Spleen (tissue), 11 donors: ENCODE results near the gene BIRC5. TPM values are rescaled to one million over a fixed set of nuclear protein-coding genes. Genes with fewer than 3 reads are reported as not detected.
A peak's percentile ranks its signal among the peaks of the same experiment; 100 is the strongest.

Experiments
- DNase-seq: peaks from one replicate; pipeline ENCODE4 v3.0.0-alpha.2; 2020
- H3K27ac ChIP-seq, 8 donors: fragments of 200-600 bp; sonication (generic) in 7 of 8; 1 replicate in 4 of 8; 2 replicates in 4 of 8; pipeline versions ENCODE4 v1.5.0 to v1.8.0; 2016 to 2021; ENCODE audit warnings: inconsistent platforms in 4 of 8, mild to moderate bottlenecking in 4 of 8, moderate library complexity in 1 of 8
- H3K27me3 ChIP-seq, 7 donors: fragments of 200-600 bp; sonication (generic) in 6 of 7; replicated peaks in 1 of 7; 1 replicate in 4 of 7; 2 replicates in 3 of 7; pipeline versions ENCODE4 v1.5.0 to v1.8.0; 2016 to 2021; ENCODE audit warnings: inconsistent platforms in 3 of 7, mild to moderate bottlenecking in 1 of 7
- H3K36me3 ChIP-seq, 6 donors: fragments of 200-600 bp; sonication (generic) in 5 of 6; 1 replicate in 4 of 6; 2 replicates in 2 of 6; pipeline versions ENCODE4 v1.5.0 to v1.8.0; 2016 to 2021; ENCODE audit warnings: inconsistent platforms in 2 of 6
- H3K4me1 ChIP-seq, 6 donors: fragments of 200-600 bp; sonication (generic) in 5 of 6; 1 replicate in 3 of 6; 2 replicates in 3 of 6; pipeline versions ENCODE4 v1.5.0 to v1.8.0; 2016 to 2021; ENCODE audit warnings: inconsistent platforms in 3 of 6
- H3K4me3 ChIP-seq, 8 donors: fragments of 200-600 bp; sonication (generic) in 7 of 8; 1 replicate in 4 of 8; 2 replicates in 4 of 8; pipeline versions ENCODE4 v1.5.0 to v1.8.0; 2016 to 2021; ENCODE audit warnings: inconsistent platforms in 4 of 8, mild to moderate bottlenecking in 4 of 8, moderate library complexity in 2 of 8
- H3K9me3 ChIP-seq, 8 donors: fragments of 200-600 bp; sonication (generic) in 7 of 8; 1 replicate in 4 of 8; 2 replicates in 4 of 8; pipeline versions ENCODE4 v1.5.0 to v1.8.0; 2016 to 2021; ENCODE audit warnings: inconsistent platforms in 4 of 8
- POLR2A ChIP-seq, 3 donors: fragments of 450-650 bp; IDR thresholded peaks; one replicate each; pipeline ENCODE4 v1.5.1; 2017; ENCODE audit warnings: antibody characterized with exemption in 3 of 3, mild to moderate bottlenecking in 1 of 3
- POLR2AphosphoS5 ChIP-seq, 3 donors: sonication (generic); formaldehyde crosslinking; IDR thresholded peaks; one replicate each; pipeline ENCODE4 v1.5.1; 2017; ENCODE audit warnings: antibody characterized with exemption in 3 of 3
- WGBS, 5 donors: extraction: QIAGEN DNeasy Blood & Tissue Kit in 3 of 5; methylation state at CpG; one replicate each; pipeline versions ENCODE4 v1.1.5 to v1.1.7; 2013 to 2018; 5-methylcytosine and 5-hydroxymethylcytosine counted together
- intact Hi-C: fragments of 100-400 bp; cut with DNase I; formaldehyde crosslinking; loops from one replicate; pipeline ENCODE4 v1.15.0; 2023; ENCODE audit warnings: low total_unique reads
- polyA plus RNA-seq, 3 donors: library from polyadenylated mRNA; stranded (reverse); fragments of 200-250 nt; gene quantifications; one replicate each; pipeline ENCODE4 v1.2.1, GENCODE V29; 2013
- total RNA-seq, 7 donors: library from RNA; depleted of rRNA in 3 of 7; stranded (reverse); fragments of >200 nt in 3 of 7; fragmentation: NEBNext Ultra II Directional in 4 of 7; extraction: Animal tissue kit (Norgen Biotek cat#: 25700) in 4 of 7; gene quantifications; one replicate each; pipeline versions ENCODE4 v1.1.0 to v1.2.1, GENCODE V29; 2016 to 2021
- TF ChIP-seq, protein P1 (sequence below), 11 experiments: fragments of 200-600 bp in 7 of 11; fragments of 450-650 bp in 4 of 11; sonication (generic) in 4 of 11; IDR thresholded peaks in 8 of 11; conservative IDR thresholded peaks in 3 of 11; 1 replicate in 7 of 11; 2 replicates in 4 of 11; pipeline versions ENCODE4 v1.4.0 to v1.8.0; 2016 to 2021; ENCODE audit warnings: antibody characterized with exemption in 11 of 11, inconsistent platforms in 4 of 11, mild to moderate bottlenecking in 1 of 11
- donor health status: healthy with polysubstance abuse.
- donor health status: DM: no; HTN: no; CAD: no; lungs with moderate emphysema.
- donor health status: DM: no; HTN: no; CAD: no.
- donor health status: Bipolar disorder and iron deficiency.
- donor health status: healthy.
- donor health status: DM: no; HTN: no; CAD: no.
- donor health status: DM: yes; HTN: yes; CAD: no.

The BIRC5 gene
- total and polyA plus RNA-seq, 10 donors, result 2.1 to 11.9 (median 6.7) TPM

DNA sequence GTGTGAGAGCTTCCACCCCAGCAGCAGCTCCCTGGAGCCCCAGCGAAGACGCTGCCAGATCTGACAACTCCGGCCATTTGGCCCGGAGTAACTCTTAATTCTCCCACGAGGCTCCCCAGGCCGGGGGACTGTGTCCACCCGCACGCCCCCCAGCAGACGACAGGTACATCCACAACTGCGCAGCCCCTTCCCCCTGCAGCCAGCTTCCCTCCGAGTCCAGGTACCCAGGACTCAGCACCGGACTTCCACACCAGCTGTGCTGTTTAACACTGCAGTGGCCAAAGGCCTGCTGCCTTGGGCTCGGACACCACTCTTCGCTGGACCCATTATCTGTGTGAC lies 38.4 kb upstream of the BIRC5 start:
- no peak for DNase-seq
- intact Hi-C loops, result loop anchor here (5.0 kb wide), 1 partner anchor 63 kb away; no protein-coding TSS in a partner anchor
- TF ChIP-seq POLR2A (IDR thresholded peaks at IDR 0.05) (no peak), POLR2AphosphoS5 (IDR thresholded peaks at IDR 0.05) (no peak)
- TF ChIP-seq, protein P1, sequence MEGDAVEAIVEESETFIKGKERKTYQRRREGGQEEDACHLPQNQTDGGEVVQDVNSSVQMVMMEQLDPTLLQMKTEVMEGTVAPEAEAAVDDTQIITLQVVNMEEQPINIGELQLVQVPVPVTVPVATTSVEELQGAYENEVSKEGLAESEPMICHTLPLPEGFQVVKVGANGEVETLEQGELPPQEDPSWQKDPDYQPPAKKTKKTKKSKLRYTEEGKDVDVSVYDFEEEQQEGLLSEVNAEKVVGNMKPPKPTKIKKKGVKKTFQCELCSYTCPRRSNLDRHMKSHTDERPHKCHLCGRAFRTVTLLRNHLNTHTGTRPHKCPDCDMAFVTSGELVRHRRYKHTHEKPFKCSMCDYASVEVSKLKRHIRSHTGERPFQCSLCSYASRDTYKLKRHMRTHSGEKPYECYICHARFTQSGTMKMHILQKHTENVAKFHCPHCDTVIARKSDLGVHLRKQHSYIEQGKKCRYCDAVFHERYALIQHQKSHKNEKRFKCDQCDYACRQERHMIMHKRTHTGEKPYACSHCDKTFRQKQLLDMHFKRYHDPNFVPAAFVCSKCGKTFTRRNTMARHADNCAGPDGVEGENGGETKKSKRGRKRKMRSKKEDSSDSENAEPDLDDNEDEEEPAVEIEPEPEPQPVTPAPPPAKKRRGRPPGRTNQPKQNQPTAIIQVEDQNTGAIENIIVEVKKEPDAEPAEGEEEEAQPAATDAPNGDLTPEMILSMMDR (IDR thresholded peaks at IDR 0.05 in 8 of 11, conservative IDR thresholded peaks at IDR 0.05 in 3 of 11), result no peak
- H3K36me3 ChIP-seq, result peaks cover 0 to 46% (median 15%) of the 10 kb centered on the region in 6 donors
- peaks cover 68 to 95% (median 81%) of the 10 kb centered on the region in 6 donors for H3K4me1 ChIP-seq
- no peak overlapping the region for H3K4me3 ChIP-seq
- 80 to 90% (median 86%) methylated on average over 2 to 14 of the region's 14 CpGs for WGBS, 5 donors
- H3K27me3 ChIP-seq, result no peaks in the 10 kb centered on the region
- peak overlapping the region in 6 of 8 donors; percentile 75 to 96 (median 88) for H3K27ac ChIP-seq
- H3K9me3 ChIP-seq, result no peaks in the 10 kb centered on the region

DNA sequence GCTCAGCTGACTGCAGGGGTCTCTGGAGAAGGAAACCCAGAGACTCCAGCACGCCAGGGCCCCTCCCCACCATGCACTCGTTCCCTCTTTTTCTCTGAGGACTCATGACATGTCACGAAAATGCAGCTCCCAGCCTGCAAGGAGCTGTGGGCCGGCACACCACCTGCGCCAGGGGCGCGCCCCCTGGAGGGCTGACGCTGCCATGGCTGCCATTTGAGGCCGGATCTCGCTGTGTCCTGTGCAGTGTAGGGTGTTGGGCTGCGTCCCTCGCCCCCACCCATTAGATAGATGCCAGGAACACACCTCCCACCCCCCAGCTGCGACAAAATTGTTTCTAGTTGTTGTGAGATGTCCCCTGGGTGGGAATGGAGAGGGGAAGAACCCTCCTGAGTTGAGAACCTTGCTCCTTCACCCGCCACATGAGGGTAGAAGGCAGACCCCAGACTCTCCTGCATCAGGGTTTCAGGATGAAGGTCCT lies 37.5 kb upstream of the BIRC5 start:
- Histone ChIP-seq H3K27me3 (no peaks in the 10 kb centered on the region), H3K4me1 (peaks cover 61 to 90% (median 75%) of the 10 kb centered on the region in 6 donors), H3K36me3 (peaks cover 0 to 44% (median 7%) of the 10 kb centered on the region in 6 donors), H3K9me3 (no peaks in the 10 kb centered on the region), H3K4me3 (no peak overlapping the region), H3K27ac (peak overlapping the region in 4 of 8 donors; percentile 85 to 96 (median 92))
- peak; percentile 96 for DNase-seq
- 14 to 25% (median 15%) methylated on average over 11 to 14 of the region's 14 CpGs for WGBS, 5 donors
- intact Hi-C loops, result loop anchor here (5.0 kb wide), 1 partner anchor 64 kb away; no protein-coding TSS in a partner anchor
- TF ChIP-seq, protein P1 (IDR thresholded peaks at IDR 0.05 in 8 of 11, conservative IDR thresholded peaks at IDR 0.05 in 3 of 11), result peak; percentile 86 to 98 (median 93)
- no peak for TF ChIP-seq POLR2A (IDR thresholded peaks at IDR 0.05)
- peak; percentile 82 to 92 (median 85) for TF ChIP-seq POLR2AphosphoS5 (IDR thresholded peaks at IDR 0.05)

DNA sequence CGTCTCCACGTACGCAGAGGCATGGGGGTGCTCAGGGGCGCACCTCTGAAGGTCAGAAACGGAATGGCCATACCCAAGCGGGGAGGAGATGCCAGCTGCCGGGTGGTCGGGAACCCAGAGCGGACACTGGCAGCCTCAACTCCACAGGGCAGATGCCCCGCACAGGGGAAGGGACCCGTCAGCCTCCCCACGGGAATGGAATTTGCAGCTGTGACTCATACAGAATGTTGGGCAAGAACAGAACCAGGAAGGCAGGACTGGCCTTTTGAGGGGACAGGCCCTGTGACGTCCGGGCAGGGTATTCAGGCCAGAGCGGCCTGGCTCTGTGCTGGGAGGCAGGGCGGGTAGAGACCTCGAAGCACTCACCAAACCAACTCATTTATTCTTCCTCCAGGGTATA lies 34.7 kb upstream of the BIRC5 start:
- Histone ChIP-seq H3K4me1 (peaks cover 33 to 62% (median 47%) of the 10 kb centered on the region in 6 donors), H3K27me3 (no peaks in the 10 kb centered on the region), H3K4me3 (no peak overlapping the region), H3K9me3 (no peaks in the 10 kb centered on the region), H3K36me3 (peaks cover 0 to 22% (median 0%) of the 10 kb centered on the region in 6 donors), H3K27ac (peak overlapping the region in 6 of 8 donors; percentile 42 to 75 (median 60))
- DNase-seq, result no peak
- TF ChIP-seq POLR2A (IDR thresholded peaks at IDR 0.05), result no peak
- TF ChIP-seq, protein P1 (IDR thresholded peaks at IDR 0.05 in 8 of 11, conservative IDR thresholded peaks at IDR 0.05 in 3 of 11), result no peak
- TF ChIP-seq POLR2AphosphoS5 (IDR thresholded peaks at IDR 0.05), result peak; percentile 44 to 72 (median 62)
- 80 to 95% (median 89%) methylated on average over 8 to 17 of the region's 17 CpGs for WGBS, 5 donors
- intact Hi-C loops, result loop anchor here (5.0 kb wide), 1 partner anchor 67 kb away; no protein-coding TSS in a partner anchor

DNA sequence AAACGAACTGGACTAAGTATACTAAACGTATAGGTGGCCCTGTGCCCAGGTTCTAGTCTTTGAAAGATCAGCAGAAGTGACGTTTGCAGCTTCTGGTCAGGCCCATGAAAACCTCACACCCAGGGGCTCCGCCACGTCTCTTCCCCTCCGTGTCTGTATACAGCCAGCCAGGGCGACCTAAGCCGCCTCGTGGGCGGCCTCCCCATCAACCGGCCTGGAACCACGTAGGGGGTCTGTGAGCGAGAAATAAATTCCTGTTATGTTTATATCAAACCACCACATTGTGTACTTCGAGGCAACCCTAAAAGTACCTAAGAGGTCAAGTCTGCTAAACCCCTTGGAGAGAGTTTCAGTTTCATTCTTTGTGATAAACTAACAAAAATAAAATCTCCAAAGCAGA lies 34.0 kb upstream of the BIRC5 start:
- Histone ChIP-seq H3K27ac (peak overlapping the region in 7 of 8 donors; percentile 26 to 75 (median 54)), H3K27me3 (no peaks in the 10 kb centered on the region), H3K4me3 (peak overlapping the region in 1 of 8 donors; percentile 27), H3K36me3 (peaks cover 0 to 22% (median 0%) of the 10 kb centered on the region in 6 donors), H3K4me1 (peaks cover 26 to 55% (median 40%) of the 10 kb centered on the region in 6 donors), H3K9me3 (no peaks in the 10 kb centered on the region)
- WGBS, 5 donors, result 53 to 70% (median 62%) methylated on average over 14 of the region's 14 CpGs
- intact Hi-C loops, result no loop called here
- TF ChIP-seq, protein P1 (IDR thresholded peaks at IDR 0.05 in 8 of 11, conservative IDR thresholded peaks at IDR 0.05 in 3 of 11), result no peak
- TF ChIP-seq POLR2AphosphoS5 (IDR thresholded peaks at IDR 0.05) (no peak), POLR2A (IDR thresholded peaks at IDR 0.05) (no peak)
- DNase-seq, result no peak
